Stimulated activated CD8-positive, alpha-beta memory T cell treated with anti-CD3 and anti-CD28 coated beads, Interleukin-7, amount 100 ng/mL, for 4 hours (primary cell): ENCODE data around the gene BPIFB4.

Experiments used
- DNase-seq, 2 donors: peaks; one replicate each; pipeline ENCODE4 v3.0.0-alpha.2; 2020; ENCODE audit warnings: low read depth in 2 of 2

The BPIFB4 gene

DNA sequence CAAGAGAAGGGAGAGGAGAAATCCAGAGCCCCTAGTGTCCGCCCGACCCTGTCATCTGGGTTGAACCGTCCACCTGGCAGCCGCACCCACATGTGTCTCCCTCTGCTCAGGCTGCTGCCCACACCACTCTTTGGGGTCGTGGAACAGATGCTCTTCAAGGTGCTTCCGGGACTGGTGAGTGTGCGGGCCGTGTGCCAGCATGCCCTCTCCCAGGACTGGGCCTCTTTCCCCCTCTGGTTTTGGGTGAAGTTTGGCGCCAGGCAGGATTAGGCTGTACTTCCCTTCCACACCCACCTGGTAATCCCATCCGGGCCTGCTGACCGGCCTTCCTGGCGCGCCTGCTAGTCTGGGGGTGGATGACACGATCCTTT lies 17.8 kb upstream of the BPIFB4 start:
- no peak for DNase-seq

DNA sequence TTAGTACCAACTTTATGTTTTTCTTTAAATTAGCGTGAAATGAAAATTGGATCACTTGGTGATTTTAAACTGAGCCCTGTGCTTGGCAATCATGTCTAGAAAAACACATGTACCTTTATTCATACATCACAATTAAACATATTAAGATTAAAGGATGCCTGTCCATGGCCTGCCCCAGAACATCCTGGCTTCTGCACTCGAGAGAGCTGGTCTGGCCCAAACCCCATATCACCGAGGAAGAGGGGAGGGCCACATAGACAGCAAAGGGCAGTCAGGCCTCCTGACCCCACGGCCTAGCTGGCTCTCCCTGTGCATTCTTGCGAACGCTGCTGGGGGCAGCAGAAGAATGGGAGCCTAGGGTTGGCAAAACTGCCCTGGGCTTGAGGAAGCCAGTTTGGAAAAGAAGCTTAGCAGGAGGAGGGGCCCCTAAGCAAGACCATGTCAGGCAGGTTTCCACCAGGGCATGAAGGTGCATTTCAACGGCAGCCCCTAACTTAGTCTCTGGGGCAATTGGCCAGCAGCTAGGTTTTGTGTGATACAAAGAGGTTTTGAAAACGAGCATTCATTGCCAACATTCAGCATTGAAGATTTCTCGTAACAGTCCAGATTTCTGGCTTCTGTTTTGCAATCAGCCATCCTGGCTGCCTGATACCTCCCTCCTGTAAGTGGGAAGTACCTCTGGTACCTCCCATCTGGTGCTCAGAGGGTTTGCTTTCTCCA lies 17.2 kb upstream of the BPIFB4 start:
- no peak for DNase-seq

DNA sequence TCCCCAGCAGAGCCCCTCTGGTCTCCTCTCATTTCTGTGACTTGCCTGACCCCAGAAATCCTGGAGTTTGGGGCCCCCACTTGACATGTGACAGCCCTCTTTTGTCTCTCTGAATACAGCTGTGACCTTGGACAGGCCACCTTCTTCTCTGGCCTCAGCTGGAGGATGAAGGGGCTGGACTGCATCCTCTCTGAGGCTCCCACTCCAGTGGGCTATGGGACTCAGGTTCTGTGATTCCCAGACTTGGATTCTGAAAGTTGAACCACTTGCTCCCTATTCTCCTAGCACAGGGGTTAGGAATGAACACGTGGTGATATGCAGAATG lies 16.7 kb upstream of the BPIFB4 start:
- DNase-seq = no peak

DNA sequence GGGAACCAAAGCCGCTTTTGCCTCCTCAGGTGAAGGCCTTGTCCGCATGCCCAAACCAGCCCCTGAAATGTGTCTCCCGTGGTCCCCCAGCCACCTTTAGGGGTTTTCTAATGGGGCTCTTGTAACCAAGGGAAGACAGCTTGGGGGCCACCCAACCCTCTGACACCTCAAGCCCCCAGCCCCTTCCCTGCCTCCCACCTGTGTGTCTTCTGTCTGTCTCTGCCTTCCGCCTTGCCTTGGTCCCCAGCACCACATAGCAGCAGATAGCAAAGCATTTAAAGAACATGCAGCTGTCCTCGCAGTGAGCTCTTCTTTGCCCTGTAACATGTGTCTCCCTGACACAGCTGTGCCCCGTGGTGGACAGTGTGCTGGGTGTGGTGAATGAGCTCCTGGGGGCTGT lies 16.2 kb upstream of the BPIFB4 start:
- no peak for DNase-seq

- no peak for DNase-seq
Observed at GRCh38 chr20:33064572-33065287, 14.7 kb upstream of the BPIFB4 start.

DNA sequence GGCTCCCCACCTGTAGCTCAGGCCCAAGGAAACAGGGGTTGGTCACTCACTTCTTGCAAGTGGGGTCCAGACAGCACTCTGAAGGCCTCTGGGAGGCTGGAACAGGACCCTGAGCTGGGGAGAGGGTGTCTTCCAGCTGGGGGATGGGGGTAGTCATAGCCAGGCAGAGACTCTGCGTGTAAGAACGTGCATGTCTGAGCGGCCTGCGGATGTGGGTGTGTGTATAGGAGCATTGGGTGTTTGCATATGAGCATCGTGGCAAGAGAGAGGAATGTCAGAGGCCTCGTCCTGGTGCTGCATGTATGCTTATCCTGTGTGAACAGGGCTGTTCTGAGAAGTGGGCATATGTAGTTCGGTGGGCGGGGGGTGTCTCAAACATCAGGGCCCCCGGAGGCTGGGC lies 13.7 kb upstream of the BPIFB4 start:
- DNase-seq = no peak

GRCh38 chr20:33067806-33068205 lies 11.6 kb upstream of the BPIFB4 start:
- no peak for DNase-seq

DNA sequence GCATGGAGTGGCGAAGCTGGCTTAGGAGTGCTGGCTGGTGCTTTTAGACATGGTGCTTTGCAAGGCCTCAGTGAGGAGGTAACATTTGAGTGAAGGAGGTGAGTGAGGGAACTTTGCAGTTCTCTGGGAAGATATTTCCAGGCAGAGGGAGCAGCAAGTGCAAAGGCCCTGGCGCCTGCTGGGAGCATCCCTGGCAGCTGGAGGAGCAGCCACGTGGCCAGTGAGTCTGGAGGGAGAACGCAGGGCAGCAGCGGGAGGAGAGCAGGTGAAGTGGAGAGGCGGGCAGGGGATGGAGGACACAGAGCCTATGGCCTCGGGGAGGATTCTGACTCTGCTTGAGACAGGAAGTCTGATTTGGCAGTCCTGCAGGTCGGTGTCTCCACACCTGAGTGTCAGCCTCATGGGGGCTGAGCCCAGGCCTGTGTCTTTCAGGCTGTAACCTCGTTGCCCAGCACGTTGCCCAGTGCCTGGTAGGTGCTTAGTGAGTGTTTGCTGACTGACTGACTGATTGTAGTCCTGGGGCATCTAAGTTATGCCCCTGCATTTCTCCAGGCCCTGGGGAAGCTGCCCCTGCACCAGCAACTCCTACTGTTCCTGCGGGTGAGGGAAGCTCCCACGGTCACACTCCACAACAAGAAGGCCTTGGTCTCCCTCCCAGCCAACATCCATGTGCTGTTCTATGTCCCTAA lies 11.0 kb upstream of the BPIFB4 start:
- DNase-seq = no peak

GRCh38 chr20:33069673-33070072 lies 9.8 kb upstream of the BPIFB4 start:
- no peak for DNase-seq

DNA sequence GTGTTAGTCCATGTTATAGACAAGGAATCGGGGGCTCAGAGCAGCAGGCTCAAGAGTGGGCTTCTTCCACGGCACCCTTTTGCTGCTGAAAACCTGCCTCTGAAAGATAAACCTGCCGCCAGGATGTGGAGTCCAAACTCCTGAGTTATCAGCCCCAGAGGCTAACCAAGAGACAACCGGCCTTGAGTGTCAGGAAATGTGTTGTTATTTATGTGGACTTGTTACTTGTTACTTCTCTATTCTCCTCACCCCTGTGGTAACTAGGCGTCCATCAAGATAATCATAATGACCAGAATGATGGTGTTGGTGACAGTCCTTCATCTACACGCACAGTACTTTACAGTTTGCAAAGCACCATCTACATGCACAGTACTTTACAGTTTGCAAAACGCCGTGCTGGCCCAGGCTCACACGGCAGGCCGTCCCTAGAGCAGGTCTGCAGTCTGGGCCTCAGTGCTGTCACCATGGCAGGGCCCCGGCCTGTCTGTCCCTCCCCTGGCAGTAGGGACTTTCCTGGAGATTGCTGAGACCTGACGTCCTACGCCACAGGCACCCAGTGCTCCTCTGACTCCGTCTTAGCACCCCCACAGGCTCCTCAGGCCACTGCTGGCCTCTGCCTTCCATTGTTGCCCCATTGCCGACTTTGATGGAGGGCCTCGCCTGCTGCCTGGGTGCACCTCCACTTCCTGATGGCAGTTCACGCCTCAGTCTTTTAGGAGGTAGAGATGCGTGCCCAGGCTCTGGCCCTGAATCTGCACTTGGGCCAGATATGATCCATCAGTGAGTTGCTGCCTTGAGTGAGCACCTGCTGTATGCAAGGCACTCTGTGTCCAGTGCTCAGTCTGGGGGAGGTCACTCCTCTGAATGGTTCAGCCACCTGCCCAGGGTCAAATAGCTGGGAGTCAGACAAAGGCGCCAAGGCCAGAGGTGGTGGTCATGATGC lies 9.1 kb upstream of the BPIFB4 start:
- DNase-seq = no peak

DNA sequence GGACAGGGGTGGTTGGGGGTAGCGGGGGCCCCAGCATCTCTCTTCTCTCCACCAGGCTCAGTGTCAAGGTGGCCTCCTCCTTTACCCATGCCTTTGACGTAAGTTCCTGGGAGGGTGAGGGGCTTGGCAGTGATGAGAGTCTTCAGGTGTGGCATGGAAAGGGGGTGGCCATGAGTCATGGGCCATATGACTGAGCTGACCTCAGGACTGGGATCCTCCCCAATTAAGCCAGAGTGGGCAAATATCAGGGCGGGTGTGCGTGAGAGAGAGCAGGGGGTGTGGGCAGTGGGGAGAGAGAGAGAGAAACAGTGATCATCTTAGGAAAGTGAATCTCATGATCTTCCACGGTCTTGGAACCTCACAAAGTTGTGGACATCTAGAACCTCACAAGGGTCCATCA lies 8.2 kb upstream of the BPIFB4 start:
- DNase-seq = no peak

DNA sequence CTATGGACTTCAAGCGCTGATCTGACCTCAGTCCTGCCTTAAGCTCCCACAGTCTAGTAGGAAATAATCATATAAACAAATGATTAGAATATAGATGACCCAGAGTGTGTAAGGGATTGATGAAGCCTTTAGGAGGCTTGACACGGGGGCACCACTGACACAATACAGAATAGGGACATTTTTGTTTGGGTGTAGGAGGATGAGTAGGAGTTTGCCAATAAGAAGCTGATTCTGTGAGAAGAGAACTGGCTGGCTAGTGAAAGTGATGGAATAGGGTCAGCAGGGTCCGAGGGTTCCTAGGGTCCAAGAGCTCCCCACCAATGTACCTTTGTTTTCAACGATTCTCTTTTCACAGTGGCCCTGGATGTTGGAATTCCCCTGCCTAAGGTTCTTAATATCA lies 7.1 kb upstream of the BPIFB4 start:
- DNase-seq = no peak

GRCh38 chr20:33072813-33073212 lies 6.6 kb upstream of the BPIFB4 start:
- no peak for DNase-seq

GRCh38 chr20:33074675-33075074 lies 4.8 kb upstream of the BPIFB4 start:
- DNase-seq = no peak

DNA sequence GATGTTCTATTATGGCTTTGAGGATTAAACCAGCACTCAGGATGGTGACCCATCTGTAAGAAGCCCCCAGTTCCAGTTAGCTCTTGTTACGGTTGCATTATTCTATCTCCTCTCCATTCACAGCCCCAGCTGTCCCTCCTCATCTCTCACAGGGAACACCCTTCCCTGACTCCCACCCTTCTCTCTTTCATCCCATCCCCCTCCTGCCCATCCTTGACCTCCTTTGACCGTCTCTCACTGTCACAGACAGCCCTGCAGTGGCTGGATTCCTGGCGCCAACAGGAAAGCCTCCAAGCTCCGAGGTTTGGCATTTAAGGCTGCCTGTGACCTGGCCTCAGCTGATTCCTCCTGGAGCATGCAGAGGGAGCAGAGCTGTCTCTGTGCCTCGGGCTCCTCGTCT lies 4.2 kb upstream of the BPIFB4 start:
- DNase-seq = no peak

- no peak for DNase-seq
Observed at GRCh38 chr20:33076662-33077372, 2.6 kb upstream of the BPIFB4 start.

- no peak for DNase-seq
Observed at GRCh38 chr20:33081411-33082154, 2.1 kb downstream of the BPIFB4 start.

GRCh38 chr20:33082546-33082945 lies 3.1 kb downstream of the BPIFB4 start:
- DNase-seq = no peak

DNA sequence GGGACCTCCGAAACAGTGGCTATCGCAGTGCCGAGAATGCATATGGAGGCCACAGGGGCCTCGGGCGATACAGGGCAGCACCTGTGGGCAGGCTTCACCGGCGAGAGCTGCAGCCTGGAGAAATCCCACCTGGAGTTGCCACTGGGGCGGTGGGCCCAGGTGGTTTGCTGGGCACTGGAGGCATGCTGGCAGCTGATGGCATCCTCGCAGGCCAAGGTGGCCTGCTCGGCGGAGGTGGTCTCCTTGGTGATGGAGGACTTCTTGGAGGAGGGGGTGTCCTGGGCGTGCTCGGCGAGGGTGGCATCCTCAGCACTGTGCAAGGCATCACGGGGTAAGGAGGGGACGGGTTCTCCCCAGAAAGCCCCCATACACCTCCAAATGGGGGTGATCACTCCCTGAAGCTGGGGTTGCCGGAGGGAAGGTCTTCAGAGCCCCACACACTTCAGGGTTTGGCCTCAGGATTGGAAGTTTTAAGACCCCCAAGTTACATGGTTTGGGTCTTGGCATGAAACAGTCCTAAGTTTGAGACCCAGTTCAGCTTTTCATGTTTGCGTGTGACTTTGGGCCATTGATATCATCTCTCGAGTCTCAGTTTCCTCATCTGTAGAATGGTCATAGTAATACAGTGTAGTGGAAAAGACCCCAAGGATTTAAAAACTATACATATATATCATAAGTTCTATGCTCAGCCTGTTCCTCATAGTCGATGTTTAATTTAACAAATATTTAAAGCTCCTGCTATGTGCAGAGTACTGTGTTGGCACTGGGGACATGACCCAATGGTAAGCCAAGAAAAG lies 4.3 kb downstream of the BPIFB4 start:
- DNase-seq = no peak

- DNase-seq = no peak
Observed at GRCh38 chr20:33084722-33085121, 5.3 kb downstream of the BPIFB4 start.
